GM19452 (cell line): ENCODE results near the gene FBXL13.
"Not testable (repeated sequence)": the region's sequence is repeated elsewhere in the genome, so short reads cannot be mapped to it uniquely, and the experiment has no call there.

ENCODE experiments used
- ATAC-seq: cut with Tn5 transposase; IDR thresholded peaks from one replicate; pipeline ENCODE4 v1.9.1; 2021; ENCODE audit not compliant: unreplicated experiment

The FBXL13 gene

GRCh38 chr7:102829075-102829474, 245.5 kb downstream of the FBXL13 start:
- no peak for ATAC-seq

GRCh38 chr7:102828286-102828685, 246.3 kb downstream of the FBXL13 start:
- ATAC-seq = no peak

DNA sequence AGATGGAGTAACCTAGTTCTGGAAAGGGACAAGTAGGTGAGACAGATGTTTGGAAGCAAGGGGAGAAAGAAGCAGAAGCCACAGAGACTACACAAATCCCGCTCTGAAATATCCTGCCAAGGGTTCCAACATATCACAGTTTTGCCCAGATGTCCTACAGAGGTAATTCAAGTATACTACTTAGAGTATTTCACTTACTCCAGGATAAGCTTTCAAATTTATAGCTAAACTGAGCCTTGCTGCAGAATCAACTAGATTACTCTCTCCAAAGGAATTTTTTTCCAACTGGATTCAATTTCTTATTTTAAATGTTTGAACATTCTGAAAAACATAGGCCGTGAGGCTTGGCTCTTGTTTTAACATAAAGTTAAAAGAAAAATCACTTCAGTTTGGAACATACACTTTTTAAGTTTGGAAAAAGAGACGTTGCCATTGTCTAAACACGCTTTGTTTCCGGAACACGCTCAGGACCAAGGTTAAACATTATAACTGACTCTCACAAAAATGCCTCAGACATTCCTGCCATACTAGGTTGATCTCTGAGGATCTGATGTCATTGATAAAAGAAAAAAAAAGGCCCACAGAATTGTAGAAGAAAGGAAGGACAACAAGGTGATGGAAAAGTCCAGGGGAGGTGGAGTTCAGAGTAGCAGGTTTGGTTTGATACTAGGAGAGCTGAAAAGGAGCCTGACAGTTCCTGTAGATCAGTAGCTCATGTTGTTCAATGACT, 251.0 kb downstream of the FBXL13 start:
- no peak for ATAC-seq

- ATAC-seq = no peak
Observed at GRCh38 chr7:102821994-102822747, 252.4 kb downstream of the FBXL13 start.

GRCh38 chr7:102819151-102819550, 255.4 kb downstream of the FBXL13 start:
- no peak for ATAC-seq

DNA sequence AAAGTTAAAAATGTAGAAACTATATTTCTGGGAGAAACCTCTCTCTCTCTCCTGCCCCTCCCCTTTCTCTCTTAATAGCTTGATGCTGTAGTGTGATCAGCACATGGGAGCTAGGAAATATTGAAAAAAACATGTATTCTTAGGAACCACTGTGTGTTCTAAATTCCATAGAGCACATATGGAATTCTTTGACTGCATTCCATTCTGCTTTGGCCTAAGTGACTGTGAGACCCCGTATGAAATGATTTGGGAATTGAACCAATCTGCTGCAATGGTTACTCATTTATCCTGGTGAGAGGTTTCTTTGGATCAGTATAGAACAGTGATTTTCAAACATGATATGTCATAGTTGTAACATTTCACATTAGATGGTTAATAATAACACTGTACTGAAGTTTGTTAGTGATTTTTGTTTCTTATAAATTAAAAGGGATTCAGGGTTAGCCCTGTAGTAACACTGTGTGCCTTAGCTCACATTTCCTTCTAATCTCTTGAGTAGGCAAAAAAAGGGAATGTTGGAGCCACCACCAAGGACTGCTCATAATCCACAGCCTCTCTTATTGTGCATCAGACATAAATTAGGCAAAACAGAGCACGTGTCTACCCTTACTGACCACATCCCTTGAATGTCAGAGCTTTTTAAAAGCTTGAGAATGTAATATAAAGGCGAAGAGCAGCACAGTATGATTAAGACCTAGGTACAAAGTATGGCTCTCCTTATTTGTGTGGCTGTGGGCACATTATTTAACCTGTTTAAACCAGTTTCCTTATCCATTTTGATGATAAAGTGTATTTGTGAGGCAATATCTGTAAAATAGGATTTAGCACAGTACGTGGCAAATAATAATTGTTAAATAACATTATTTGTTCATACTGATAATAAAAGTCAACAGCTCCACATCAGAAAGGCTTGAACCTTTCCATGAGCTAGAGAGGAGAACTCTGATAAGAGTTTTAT, 256.7 kb downstream of the FBXL13 start:
- ATAC-seq = no peak

DNA sequence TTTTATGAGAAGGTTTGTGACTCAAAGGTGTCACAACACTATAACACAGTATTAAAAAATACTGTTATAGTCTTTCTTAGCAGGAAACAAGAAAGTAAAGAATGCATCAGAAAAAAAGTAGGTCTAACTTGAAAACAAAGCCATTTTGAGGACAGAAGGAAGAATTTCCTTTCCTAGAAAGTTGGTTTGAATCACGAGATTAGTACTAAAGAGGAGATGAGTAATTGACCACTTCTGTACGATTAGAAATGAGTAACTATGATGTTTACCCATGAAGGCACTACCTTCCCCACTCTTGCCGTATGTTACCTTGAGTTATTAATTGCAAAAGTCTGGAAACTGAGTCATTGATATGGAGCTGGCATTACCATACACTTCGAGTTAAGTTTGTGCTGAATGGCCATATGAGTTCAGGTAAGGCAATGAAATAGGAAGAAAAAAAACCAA, 260.5 kb downstream of the FBXL13 start:
- ATAC-seq = no peak

GRCh38 chr7:102813191-102814024, 261.2 kb downstream of the FBXL13 start:
- no peak for ATAC-seq

- ATAC-seq = no peak
Observed at GRCh38 chr7:102811942-102812678, 262.5 kb downstream of the FBXL13 start.

DNA sequence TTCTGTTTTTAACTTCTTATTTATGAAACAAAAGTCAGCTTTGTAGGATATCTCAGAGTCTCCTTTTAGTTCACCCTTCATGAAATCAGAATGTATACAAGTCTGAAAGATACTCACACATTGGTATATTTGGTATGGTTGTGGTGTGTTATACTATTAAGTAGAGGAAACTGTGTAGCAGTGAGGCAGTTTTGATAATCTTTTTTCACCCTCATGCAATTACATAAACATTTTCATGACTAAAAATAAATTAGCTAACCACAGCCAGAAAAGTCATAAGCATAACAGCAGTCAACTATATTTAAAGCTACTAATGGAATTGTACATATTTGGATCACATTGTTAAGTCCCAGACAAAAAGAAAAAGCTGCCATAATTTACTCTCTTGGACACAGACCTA, 263.7 kb downstream of the FBXL13 start:
- no peak for ATAC-seq

GRCh38 chr7:102806613-102807012, 268.0 kb downstream of the FBXL13 start:
- no peak for ATAC-seq

- not testable (repeated sequence) for ATAC-seq
Observed at GRCh38 chr7:102795987-102796595, 278.5 kb downstream of the FBXL13 start.

GRCh38 chr7:102794567-102794966, 280.0 kb downstream of the FBXL13 start:
- ATAC-seq = not testable (repeated sequence)

DNA sequence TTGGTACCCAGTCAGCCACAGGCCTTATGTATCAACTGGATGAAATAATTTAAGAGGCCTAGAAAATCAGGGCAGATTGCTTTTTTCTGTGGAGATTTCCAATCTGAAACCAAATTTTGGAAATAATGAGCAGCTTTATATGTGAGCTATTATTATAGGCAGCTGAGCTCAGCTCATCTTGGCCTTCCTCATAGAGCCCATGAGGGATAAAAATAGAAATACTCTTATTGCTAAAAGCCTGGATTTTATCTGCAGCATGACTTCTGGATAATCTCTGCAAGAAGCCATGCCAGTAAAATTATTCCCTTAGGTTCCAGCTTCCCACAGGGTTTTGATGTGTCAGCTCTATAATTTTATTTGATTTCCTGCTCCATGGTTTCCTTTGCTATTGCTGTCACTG, 282.8 kb downstream of the FBXL13 start:
- ATAC-seq = not testable (repeated sequence)

DNA sequence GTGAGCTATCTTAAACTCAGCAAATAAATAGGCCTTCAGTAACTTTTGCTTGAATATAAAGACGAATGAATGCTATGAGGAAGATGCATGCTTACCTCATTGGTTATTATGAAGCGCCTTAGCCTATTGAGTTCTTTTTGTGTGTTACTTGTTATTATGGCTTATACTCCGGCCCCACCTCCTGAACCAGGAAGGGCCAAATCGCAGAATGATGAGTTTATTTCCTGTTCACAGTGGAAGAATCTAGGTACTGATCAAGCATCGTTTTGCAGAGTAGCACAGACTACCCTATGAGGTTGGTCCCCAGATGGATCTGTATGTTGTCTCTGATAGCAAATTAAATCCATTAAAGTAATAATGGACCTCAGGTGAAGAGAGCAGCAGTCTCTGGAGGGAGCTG, 283.2 kb downstream of the FBXL13 start:
- ATAC-seq = not testable (repeated sequence)

GRCh38 chr7:102790364-102791100, 284.1 kb downstream of the FBXL13 start:
- ATAC-seq = not testable (repeated sequence)

DNA sequence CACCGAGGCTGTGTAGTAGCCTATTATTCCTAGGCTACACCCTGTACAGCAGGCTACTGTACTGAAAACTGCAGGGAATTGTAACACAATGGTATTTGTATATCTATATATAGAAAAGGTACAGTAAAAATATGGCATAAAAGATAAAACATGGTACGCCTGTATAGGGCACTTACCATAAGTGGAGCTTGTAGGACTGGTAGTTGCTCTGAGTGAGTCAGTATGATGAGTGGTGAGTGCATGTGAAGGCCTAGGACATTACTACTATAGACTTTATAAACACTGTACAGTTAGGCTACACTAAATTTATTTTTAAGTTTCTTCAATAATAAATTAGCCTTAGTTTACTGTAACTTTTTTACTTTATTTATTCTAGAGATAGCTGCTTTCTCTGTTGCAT, 285.8 kb downstream of the FBXL13 start:
- not testable (repeated sequence) for ATAC-seq

- not testable (repeated sequence) for ATAC-seq
Observed at GRCh38 chr7:102780926-102781325, 293.7 kb downstream of the FBXL13 start.
